Suppressor macrophage (primary cell): ENCODE data around the gene CD47.

Experiments used
- DNase-seq, 4 experiments: peaks; one replicate each; pipeline ENCODE4 v3.0.0-alpha.2; 2020 to 2022

The CD47 gene

DNA sequence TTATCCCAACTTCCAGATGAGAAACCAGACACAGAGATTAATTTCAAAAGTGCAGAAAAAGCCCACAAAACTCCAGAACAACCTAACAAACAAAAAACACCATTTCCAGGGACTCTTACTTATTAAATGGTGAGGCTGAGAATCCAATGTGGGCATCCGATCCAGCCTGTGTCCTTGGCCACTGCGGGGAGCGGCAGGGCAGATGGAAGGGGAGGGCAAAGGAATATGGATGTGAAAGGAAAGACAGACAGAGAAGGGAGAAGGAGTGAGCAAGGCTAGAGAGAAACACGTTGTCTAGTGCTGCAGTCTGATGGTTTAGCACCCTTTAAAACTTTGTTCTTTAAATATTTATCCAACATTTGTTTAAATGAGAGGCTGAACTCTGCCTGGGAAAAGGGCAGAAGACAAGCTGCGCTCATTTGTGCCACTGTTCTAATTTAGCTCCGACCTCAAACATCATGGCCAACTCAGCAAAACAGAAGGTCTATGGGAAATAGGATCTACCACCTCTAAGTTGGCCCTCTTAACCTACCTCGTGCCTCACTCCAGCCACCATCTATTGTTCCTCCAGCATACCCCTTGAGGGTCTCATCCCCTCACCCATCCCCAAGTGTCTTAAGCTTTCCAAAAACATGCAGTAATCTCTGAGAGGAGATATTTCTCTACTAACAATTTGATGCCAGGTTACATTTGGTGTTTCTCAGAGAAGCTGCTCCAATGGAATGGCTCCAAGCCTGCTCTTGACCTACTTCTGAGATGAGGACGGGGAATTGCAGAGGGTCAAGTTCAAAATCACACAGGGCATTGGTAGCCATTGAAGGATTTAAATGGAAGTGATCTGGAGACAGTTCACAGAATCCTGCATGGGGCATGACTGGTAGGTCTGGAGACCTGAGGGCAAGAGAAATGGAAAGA, 77.4 kb downstream of the CD47 start:
- no peak for DNase-seq

DNA sequence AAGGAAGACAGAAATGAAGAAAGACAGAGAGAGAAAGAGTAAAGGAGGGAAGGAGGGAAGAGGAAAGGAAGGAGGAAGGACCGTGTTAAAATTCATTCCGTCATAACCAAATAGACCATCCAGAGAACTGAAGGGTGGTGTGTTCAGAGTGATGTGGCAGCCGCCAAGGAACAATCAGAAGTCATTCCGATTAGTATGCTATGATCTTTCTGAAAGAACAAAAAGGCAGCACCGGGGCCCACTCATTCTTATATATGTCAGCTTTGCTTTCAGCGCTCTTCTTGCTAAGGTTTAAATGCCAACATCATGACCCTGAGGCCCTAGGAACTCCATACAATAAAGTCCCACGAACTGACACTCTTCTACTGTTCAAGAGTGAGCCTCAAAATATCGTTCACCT, 78.5 kb downstream of the CD47 start:
- no peak for DNase-seq

DNA sequence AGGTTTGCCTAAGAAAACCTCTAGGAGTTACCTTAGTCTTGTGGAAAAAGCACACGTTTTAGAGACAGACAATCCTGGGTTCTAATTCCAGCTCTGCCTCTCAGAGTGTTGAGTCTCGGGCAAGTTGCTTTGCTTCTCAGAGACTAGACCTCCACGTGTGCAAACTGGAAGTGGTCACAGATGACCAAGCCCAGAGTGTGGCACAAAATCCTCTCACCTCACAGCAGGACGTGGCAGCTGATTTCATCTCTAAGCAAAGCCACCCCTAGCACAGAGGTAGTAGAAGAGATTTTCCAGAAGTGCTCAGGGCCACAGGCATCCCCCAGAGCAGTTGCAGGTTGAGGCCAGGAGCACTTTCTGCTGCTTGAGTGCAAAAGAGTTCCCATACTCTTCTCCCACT, 79.2 kb downstream of the CD47 start:
- no peak for DNase-seq

DNA sequence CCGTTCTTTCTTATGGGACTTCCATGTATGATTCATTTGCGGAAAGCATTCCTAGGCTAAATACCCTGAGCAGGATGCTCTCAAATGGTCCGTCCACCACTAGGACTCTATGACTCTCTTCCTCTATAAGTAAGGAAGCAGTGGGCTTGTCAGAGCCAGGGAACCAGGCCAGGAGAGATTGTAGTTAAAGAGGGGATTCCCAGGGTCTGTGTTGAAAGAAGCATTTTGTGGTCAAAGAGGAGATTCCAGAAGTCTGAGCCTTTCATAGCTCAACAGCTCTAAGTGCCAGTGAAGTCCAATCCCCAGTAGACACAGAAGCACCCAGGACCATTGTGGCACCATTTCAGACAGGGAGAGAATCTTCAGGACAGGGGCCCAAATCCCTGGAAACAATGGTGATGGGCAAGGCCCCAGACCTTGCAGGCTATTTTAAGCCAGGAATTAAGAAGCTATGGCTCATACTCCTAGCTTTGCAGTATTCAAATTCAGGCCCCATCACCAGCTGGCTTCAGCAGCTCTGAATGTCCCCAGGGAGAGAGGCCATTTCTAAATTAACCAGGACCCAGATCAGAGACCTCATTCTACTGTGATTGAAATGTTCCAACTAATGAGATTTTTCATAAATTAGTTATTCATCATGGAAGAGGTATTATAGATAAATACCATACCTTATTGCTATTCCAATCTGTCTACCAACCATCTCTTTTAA, 81.7 kb downstream of the CD47 start:
- peak in 2 of 4 experiments; percentile 40 to 49 for DNase-seq

DNA sequence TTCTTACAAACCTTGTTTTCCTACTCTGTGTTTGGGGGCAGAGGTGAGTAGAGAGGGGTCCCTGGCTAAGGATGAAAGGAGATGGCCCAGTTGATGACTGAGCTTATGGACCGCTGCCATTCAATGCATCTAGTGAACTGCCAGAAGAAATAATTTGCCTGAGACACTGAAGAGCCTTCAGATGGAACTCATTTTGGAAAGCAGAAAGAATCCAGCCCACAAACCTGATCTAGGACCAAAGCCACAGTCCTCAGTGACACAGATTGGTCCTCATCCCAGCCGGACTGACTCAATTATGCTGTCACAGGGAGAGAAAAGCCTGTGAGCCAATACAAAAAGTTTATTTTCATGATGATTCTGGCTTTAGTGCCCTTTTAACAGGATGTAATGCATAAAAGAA, 82.7 kb downstream of the CD47 start:
- DNase-seq: no peak

DNA sequence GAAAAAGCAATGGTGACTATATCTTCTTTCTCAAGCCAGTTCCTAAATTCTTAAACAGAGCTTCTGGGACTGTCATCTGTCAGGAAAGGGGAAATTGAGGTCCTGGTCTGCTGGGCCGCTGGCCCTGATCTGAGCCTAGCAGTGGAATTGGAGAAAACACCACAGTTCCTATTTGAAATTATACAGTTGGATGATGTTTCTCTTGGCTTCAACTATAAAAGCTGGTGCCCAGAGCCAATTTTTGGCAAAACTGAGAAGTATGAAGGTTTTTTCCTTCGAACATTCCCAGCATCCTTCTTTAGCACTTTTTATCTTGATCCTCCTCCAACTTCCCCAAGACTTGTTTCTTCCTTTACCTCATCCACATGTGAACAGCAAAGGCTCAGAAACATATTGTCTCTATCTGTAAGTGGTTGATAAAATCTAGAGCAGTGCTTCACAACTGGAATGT, 83.9 kb downstream of the CD47 start:
- peak; percentile 66 to 83 (median 80) for DNase-seq

DNA sequence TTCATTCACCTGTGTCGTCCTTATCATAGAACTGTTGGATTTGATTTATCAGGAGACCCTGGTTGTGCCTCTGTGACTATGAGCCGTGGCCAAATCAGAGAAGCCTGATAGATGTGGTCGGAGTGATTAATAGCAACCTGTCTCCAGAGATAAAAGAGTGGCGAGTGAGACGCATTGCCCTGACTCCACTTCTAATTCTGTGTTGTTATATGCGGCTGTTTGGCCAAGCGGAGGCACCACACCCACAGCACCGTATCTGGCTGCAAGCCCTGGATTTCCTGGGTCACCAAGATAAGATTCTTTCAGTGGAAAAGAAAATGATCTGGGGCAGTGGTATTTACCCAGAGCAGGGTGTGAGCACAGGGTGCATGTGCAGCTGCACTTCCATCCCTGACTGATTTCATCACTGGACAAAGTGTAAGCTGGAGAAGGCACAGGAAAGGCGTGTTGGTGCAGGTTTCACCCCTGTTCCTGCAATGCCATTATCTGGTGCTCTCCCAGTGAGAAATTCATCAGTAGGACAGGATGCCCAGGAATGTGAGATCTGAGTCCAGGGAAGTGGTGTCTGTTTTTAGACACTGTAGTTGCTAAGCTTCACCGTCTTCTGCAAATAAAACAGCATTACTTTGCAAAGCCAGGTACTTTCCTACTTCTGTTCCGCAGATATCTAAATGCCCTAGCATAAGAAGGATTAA, 84.6 kb downstream of the CD47 start:
- DNase-seq: no peak

DNA sequence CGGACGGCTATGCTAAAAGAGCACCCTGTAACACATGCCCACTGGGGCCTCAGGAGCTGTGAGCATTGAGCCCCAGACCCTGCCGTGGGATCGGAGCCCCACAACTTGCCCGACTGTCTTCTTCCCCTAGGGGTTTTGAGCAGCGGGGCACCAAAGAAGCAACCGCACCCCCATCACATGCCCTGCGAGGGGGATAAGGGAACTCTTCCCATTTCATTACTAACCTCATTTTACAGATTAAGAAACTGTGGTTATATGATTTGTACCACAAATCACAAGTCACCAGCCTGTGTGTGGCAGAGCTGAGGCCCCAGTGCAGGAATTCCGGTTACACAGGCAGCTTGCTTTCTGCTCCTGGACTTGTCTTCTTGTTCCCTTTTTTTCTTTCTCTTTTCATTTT, 86.2 kb downstream of the CD47 start:
- DNase-seq: peak; percentile 74 to 86 (median 80)

DNA sequence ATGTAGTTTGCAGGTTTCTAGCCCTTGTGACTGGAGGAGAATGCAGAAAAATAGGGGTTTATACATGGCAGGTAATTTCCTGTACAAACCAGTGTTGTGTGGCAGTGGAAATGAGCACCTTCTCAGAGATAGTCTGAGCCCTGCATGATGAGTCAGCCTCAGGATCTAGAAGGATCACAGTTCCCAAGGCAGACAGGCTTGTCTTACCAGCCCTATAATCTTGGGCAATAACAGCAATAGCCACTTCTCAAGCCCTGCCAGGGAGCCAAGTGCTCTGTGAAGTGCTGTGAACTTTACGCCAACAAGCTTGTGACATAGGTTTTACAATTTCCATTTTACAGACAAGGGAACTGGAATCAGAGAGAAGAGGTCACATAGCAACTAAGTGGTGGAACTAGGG, 89.4 kb downstream of the CD47 start:
- peak; percentile 81 to 91 (median 88) for DNase-seq

DNA sequence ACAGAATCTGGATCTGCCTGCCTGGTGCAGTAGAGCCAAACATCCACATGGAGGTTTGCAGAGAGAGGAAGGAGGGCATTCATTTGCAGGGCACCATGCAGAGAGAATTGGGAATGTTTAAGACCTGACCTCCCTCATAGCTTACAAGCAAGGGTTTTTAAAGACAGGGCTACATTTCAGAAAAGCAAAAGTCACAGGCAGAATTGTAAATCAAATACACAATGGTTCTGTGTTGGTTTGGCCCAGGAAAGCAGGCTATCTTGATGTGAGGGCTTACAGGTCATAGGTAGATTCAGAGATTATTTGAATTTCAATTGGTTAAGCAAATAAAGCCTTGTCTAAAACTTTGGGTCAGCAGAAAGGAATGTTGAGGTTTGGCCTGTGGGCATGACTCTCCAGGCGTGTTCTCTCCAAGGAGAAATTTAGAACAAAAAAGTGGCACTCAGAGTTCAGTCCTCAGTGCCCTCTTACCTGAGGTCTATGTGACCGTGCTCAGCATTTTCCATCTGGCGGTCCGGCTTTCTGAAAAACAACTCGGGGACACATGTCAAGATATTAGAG, 91.5 kb downstream of the CD47 start:
- no peak for DNase-seq

DNA sequence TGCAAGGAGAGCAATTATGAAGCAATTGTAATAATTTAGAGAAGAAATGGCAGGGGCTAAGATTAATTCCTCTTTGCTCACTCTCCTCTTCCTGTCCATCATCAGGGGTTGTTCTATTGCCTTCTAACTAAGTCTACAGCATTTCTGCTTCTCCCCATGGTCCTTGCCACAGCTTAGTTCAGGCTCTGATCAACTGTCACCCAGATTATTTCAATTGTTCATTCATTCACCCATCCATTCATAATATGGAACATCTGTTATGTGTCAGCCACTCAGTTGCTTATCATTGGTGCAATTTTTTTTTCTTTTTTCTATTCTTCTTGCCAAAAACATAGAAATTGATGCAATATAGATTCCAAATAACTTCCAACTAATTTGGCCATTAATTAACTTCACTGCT, 93.2 kb downstream of the CD47 start:
- DNase-seq: no peak

DNA sequence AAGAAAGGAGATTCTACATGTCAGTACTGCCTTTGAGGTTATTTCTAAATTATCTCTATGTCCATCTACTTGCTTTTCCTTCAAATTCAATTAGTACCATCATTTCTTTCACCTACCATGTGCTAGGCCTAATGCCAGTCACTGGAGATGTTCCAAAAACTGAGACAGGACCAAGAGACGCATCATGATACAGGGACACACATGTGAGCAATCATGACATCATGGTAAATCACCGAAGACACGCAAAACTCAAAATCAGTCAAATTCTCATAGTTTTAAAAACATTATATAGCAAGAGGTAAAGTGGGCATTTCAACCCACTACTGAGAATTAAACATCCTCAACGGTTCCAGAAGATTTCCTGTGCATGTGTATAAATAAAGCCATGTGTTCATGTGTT, 95.0 kb downstream of the CD47 start:
- no peak for DNase-seq

DNA sequence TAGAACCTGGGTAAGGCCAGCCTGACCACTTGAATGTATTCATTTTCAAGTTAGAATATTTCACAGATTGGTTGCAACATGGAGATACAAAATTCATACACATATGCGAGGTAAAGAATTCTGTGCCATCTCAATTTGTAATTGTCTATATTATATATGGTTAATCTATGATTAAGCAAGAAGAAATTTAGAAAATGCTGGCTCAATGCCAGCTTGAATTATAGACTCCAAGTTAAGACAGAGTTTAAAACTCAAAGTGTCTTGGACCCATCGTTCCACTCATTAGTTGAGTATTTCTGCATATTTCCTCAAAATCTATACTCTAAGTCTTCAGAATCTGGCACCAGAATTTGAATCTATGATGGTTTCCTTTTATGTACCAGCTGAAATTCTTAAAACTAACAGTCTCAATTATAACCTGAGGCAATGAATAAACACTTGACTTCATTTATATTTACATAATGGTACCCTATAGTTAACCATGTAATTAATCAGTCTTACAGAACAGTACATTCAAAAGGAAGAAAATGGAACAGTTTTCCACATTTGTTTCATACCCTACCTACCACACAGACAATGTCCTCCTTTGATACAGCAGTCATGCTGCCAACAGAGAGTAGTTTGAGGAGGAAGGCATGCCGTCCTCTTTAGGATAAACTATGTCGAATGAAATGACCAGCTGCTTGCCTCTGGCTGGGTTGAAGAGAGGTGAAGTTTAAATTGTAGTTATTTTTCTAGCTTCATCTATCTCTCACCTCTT, 95.7 kb downstream of the CD47 start:
- no peak for DNase-seq

DNA sequence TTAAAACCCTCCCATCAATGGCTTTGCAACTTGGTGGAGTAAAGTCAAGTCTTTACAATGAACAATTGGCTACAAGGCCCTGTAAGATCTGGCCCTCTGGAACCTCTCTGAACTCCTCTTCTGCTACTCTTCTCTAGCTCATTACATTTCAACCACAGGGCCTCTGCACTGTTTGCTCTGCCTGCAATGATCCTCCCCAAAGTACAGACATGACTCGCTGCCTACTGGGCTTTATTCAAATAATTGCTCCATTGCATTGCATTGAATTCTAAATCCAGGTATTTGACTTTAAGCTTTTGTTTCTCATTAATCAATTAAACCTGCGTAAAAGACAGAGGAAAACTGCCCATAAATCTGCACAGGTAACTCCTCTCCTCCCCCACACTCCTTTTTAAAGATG, 96.7 kb downstream of the CD47 start:
- no peak for DNase-seq

DNA sequence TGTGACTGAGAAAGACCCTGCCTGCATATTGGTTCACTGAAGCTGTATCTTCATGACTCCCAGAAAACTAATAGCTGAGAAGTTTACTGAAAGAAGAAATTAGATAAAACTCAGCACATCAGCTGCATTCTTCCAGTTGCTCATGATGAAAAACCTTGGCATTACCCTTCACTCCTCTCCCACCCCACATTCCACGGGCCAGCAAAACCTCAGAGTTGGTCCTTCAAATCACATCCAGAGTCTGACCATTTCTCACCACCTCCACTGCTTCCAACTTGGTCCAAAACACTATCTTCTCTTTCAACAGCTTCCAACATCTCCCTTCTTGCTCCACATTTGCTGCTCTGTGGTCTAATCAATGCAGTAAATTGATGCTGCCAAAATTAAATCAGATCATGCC, 97.1 kb downstream of the CD47 start:
- no peak for DNase-seq
